OCI-LY3 (cell line): ENCODE results near the gene MYOF.
A peak's percentile ranks its signal among the peaks of the same experiment; 100 is the strongest.

ENCODE experiments used
- H2AFZ ChIP-seq: fragments of 200-600, 300-600 bp; shearing (Covaris generic); 2 replicates; pipeline ENCODE4 v1.6.0; 2014; ENCODE audit warnings: antibody characterized with exemption, low read depth, low read length
- H3K27ac ChIP-seq: fragments of 200-600, 300-600 bp; sonication (generic); 2 replicates; pipeline ENCODE4 v1.5.1; 2014; ENCODE audit warnings: mild to moderate bottlenecking, low read length, moderate library complexity, mixed read lengths
- H3K27me3 ChIP-seq: fragments of 200-600, 300-600 bp; sonication (generic); 2 replicates; pipeline ENCODE4 v1.6.1; 2014; ENCODE audit warnings: low read depth, low read length, mixed read lengths
- H3K36me3 ChIP-seq: fragments of 200-600, 300-600 bp; sonication (generic); replicated peaks from 2 replicates; pipeline ENCODE3; 2014; ENCODE audit warnings: low read depth, low read length, mixed read lengths
- H3K4me1 ChIP-seq: fragments of 300-600, 200-600 bp; sonication (generic); 2 replicates; pipeline ENCODE4 v1.6.1; 2014; ENCODE audit warnings: low read length, mixed read lengths
- H3K4me2 ChIP-seq: fragments of 200-600, 300-600 bp; sonication (generic); 2 replicates; pipeline ENCODE4 v1.6.1; 2014; ENCODE audit warnings: low read length, mixed read lengths
- H3K4me3 ChIP-seq: fragments of 300-600, 200-600 bp; sonication (generic); 2 replicates; pipeline ENCODE4 v1.5.1; 2014; ENCODE audit warnings: antibody characterized with exemption, mild to moderate bottlenecking, low read length, moderate library complexity
- H3K79me2 ChIP-seq: fragments of 300-600, 200-600 bp; shearing (Covaris generic); 2 replicates; pipeline ENCODE4 v1.6.1; 2014; ENCODE audit warnings: mild to moderate bottlenecking, low read length, mixed read lengths
- H3K9ac ChIP-seq: fragments of 300-600, 200-600 bp; shearing (Covaris generic); 2 replicates; pipeline ENCODE4 v1.6.0; 2014; ENCODE audit warnings: mild to moderate bottlenecking, low read length, moderate library complexity
- H3K9me3 ChIP-seq: fragments of 200-600, 300-600 bp; shearing (Covaris generic); 2 replicates; pipeline ENCODE4 v1.6.1; 2014; ENCODE audit warnings: low read length, mixed read lengths; ENCODE audit not compliant: insufficient read depth
- H4K20me1 ChIP-seq: fragments of 200-600, 300-600 bp; sonication (generic); 2 replicates; pipeline ENCODE4 v1.6.1; 2016; ENCODE audit warnings: low read length, mixed read lengths; ENCODE audit not compliant: insufficient read depth
- CTCF ChIP-seq: fragments of 200-600, 300-600 bp; sonication (generic); IDR thresholded peaks from 2 replicates; pipeline ENCODE4 v1.5.1; 2014; ENCODE audit warnings: antibody characterized with exemption, low read length, low read depth
- EZH2phosphoT487 ChIP-seq: fragments of 200-600 bp; shearing (Covaris generic); IDR thresholded peaks from 2 replicates; pipeline ENCODE4 v1.6.1; 2018; ENCODE audit warnings: antibody characterized with exemption, mixed run types, low read depth

MYOF gene

GRCh38 chr10:93481637-93482144, 443 bp downstream of the MYOF start:
- Histone ChIP-seq H3K27ac (no peak overlapping the region), H3K4me1 (peaks cover 5% of the 10 kb centered on the region), H3K4me3 (peak overlapping the region; percentile 86), H3K4me2 (peak overlapping the region; percentile 95), H3K79me2 (no peaks in the 10 kb centered on the region), H4K20me1 (no peaks in the 10 kb centered on the region), H3K36me3 (no peaks in the 10 kb centered on the region), H2AFZ (no peak overlapping the region), H3K27me3 (peaks cover 23% of the 10 kb centered on the region), H3K9me3 (no peaks in the 10 kb centered on the region), H3K9ac (peak overlapping the region; percentile 29; the same call in 1 of the 2 replicates)
- TF ChIP-seq EZH2phosphoT487: no peak
- no peak for TF ChIP-seq CTCF

- no peak overlapping the region for H3K9ac ChIP-seq
- no peak for TF ChIP-seq EZH2phosphoT487
- TF ChIP-seq CTCF: no peak
- H2AFZ ChIP-seq: no peak overlapping the region
- H3K27ac ChIP-seq: no peak overlapping the region
- H3K4me1 ChIP-seq: peaks cover 5% of the 10 kb centered on the region
- no peak overlapping the region for H3K4me2 ChIP-seq
- H3K79me2 ChIP-seq: no peaks in the 10 kb centered on the region
- no peaks in the 10 kb centered on the region for H4K20me1 ChIP-seq
- H3K27me3 ChIP-seq: peaks cover 23% of the 10 kb centered on the region
- H3K36me3 ChIP-seq: no peaks in the 10 kb centered on the region
- no peaks in the 10 kb centered on the region for H3K9me3 ChIP-seq
- no peak overlapping the region for H3K4me3 ChIP-seq
These were observed 3.3 kb downstream of the MYOF start for GRCh38 chr10:93478873-93479272.

- Histone ChIP-seq H3K27ac (no peak overlapping the region), H3K79me2 (no peaks in the 10 kb centered on the region), H3K4me3 (no peak overlapping the region), H2AFZ (no peak overlapping the region), H3K4me2 (no peak overlapping the region), H3K27me3 (peaks cover 13% of the 10 kb centered on the region), H3K9me3 (no peaks in the 10 kb centered on the region), H4K20me1 (no peaks in the 10 kb centered on the region), H3K4me1 (peaks cover 2% of the 10 kb centered on the region), H3K36me3 (no peaks in the 10 kb centered on the region), H3K9ac (no peak overlapping the region)
- no peak for TF ChIP-seq EZH2phosphoT487
- no peak for TF ChIP-seq CTCF
These were observed 5.4 kb downstream of the MYOF start for GRCh38 chr10:93476756-93477155.

GRCh38 chr10:93475871-93476270, 6.3 kb downstream of the MYOF start:
- H3K4me1 ChIP-seq: no peaks in the 10 kb centered on the region
- H3K4me2 ChIP-seq: no peak overlapping the region
- H3K27me3 ChIP-seq: peaks cover 4% of the 10 kb centered on the region; the same call in 1 of the 2 replicates
- H3K4me3 ChIP-seq: no peak overlapping the region
- no peak overlapping the region for H3K27ac ChIP-seq
- no peak overlapping the region for H3K9ac ChIP-seq
- H3K79me2 ChIP-seq: no peaks in the 10 kb centered on the region
- TF ChIP-seq CTCF: no peak
- no peak for TF ChIP-seq EZH2phosphoT487
- H4K20me1 ChIP-seq: no peaks in the 10 kb centered on the region
- no peaks in the 10 kb centered on the region for H3K9me3 ChIP-seq
- H2AFZ ChIP-seq: no peak overlapping the region
- no peaks in the 10 kb centered on the region for H3K36me3 ChIP-seq
